Activated effector memory CD4-positive, alpha-beta T cell treated with anti-CD3 and anti-CD28 coated beads, Interleukin-2, amount 50 U/mL, for 16 hours (primary cell): ENCODE data around the gene SASH1.

ENCODE experiments used
- DNase-seq: peaks from one replicate; pipeline ENCODE4 v3.0.0-alpha.2; 2020

SASH1 gene

GRCh38 chr6:148529010-148529409, 186.4 kb downstream of the SASH1 start:
- no peak for DNase-seq

- DNase-seq = no peak
These were observed 187.8 kb downstream of the SASH1 start for GRCh38 chr6:148530394-148530953.

DNA sequence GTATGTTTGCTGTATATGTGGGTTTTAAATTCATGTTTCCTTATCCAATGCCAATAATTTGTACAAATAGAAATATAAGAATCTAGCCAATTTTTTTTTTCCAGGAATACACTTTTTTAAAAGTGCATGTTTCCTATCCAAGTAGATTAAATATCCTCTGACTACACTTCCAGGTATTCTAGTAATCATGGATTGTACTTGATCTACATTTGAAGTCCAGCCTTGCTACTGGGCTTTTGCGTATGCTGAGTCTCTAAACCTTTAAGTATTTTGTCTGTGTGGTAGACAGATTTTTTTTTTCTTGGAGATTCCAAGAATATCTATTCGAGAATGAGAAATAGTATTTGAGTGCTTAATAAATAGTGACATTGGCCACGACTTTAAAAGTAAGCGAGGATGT, 188.3 kb downstream of the SASH1 start:
- DNase-seq = no peak

DNA sequence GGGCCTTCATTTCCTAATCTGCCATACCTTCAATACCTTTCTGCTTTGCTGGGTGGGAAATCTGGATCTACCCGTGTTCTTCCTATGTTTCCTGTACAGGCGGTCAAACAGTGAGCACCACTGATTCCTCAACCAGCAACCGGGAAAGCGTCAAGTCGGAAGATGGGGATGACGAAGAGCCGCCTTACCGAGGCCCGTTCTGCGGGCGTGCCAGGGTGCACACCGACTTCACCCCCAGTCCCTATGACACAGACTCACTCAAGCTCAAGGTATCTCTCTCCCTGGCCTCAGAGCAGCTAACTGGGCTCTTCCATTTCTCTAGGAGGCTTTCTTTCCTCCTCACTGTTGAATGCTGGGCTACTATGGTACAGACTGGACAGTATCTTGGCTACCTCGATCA, 190.1 kb downstream of the SASH1 start:
- DNase-seq = no peak

DNA sequence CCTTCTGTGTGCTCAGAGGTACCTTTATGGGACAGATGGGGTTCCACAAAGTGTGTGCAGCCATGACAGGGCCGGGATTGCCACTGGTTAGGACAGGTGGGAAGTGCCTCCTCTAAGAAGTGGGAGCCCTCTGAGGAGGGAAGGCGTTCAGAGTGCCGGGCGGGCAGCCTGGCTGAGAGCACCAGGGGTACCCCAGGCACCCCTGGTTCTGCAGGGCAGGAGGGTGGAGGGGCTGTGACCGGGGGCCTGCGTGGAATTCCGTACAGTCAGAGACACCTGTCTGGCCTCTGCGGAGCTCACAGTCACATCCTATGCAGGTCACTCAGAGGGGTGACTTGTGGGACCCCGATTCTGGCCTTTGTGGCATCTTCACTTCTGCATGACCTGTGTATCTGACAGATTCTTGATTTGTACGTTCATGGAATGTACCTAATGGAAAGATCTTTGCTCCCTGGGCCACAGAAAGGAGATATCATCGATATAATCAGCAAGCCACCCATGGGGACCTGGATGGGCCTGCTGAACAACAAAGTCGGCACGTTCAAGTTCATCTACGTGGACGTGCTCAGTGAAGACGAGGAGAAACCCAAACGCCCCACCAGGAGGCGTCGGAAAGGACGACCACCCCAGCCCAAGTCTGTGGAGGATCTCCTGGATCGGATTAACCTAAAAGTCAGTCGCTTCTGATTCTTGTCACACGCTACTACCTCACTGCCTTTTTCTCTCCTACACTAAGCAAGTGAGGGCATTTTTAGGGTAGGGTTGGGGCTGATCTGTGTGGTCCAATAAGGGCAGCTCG, 190.9 kb downstream of the SASH1 start:
- DNase-seq = no peak

- DNase-seq = no peak
These were observed 192.2 kb downstream of the SASH1 start for GRCh38 chr6:148534871-148535270.

DNA sequence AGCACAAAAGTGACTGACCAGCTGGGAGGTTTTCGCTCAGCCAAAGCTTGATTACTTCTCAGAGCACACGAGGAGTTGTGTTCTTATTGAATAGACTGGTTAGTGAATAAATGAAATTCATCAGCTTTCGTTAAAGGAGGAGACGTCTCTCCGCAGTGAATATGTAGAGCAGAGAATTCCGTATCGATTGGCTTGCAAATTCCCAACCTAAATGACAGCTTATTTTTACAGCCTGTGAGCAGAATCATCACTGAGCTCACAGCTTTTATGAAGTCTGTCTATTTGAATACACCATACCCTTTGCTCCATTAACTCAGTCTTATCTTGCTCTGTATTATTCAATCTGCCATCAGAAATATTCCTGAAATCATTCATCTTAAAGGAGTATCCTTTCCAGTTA, 192.7 kb downstream of the SASH1 start:
- DNase-seq = no peak

GRCh38 chr6:148535976-148536375, 193.3 kb downstream of the SASH1 start:
- no peak for DNase-seq

DNA sequence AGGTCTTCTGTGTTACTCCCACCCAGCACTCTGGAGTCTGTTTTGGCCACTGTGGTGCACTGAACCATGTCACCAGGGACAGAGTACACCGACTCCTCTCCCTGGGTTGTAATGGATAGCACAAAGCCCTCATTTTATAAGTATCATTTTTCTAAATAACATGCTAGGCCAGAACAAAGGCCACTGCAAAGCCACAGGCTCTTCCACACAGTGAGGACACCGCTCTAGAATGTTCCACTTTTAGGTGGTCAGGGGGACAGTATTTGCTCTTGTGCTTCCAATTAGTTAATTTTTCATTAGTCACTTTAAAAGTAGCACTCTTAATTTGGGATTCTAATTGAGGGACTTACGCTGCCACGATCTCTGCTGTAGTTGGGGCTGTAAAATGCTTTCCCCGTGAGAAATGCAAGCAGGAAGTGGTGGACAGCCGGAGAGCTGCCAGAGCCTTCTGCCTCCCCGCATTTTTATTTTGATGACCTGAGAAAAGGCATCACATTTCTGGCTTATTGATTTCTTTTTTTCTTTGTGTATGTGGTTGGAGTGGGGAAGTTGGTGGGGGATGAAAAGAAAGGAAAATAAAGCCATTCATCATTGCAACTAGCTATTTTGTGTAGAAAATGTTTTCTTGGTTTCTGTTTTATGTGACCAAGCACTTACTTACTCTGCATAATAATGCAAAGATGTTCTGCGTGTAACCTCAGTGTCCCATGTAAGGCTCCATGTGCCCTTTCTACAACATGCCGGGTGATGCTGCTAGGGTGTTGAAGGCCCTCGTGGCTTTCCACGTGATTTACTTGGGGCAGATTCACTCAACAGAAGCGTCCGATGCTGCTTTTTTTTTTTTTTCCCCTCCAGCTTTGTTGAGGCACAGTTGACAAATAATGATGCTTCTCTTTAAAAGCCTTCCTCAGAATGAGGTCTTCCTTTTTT, 195.9 kb downstream of the SASH1 start:
- no peak for DNase-seq

- DNase-seq = no peak
These were observed 200.9 kb downstream of the SASH1 start for GRCh38 chr6:148543540-148543939.

GRCh38 chr6:148544421-148544820, 201.8 kb downstream of the SASH1 start:
- no peak for DNase-seq

GRCh38 chr6:148545901-148546300, 203.3 kb downstream of the SASH1 start:
- DNase-seq = no peak

DNA sequence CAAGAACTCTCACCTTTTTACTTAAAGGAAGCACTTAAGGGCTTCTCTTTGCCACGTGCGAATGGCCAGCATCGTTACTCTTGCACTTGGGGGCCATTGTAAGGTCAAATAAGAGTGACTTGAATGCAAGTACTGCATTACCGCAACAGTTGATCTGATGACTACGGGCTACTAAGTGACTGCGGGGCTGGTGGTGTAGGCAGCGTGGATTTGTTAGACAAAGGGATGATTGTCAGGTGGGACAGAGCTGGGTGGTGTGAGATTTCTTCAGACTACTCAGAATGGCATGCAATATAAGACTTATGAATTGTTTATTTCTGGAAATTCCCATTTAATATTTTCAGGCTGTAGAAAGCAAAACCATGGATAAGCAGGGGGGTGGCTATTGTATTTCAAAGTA, 204.5 kb downstream of the SASH1 start:
- no peak for DNase-seq

- no peak for DNase-seq
These were observed 205.6 kb downstream of the SASH1 start for GRCh38 chr6:148548065-148548748.

DNA sequence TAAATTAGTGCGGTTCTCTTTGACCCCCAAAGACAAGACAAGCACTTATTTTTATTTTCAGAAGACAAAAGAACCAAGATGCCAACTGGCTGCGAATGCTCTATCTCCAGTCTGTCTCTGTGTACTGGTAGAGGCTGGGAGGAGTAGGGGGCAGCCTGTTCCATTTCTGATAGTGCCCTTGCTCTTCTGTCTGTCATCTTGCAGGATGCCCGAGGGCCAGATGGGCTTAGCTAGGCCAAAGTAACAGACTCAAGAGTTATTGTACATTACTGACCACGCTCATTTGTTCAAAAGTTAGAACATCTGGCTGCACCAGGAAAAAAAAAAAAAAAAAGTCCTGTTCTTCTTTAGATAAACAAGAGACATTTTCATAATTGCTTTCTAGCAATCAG, 206.1 kb downstream of the SASH1 start:
- DNase-seq = no peak

DNA sequence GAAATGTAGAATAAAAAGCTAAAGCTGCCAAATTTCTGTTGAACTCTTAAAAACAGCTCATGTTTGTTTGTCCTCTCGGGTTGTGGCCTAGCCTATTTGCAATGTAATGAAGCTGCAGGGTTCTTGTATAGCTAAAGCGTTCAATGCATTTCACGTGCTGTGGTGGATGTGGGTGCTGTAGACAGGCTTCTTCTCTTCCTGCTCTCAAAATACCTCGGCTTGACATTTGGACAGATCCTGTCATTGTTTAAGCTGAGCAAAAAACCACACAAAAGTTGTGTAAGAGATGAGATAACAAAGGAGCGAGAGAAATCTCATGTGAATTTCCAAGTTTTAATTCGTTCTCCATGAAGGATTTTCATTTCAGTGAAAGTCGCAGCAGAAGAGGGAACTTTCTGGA, 207.9 kb downstream of the SASH1 start:
- DNase-seq = no peak

- DNase-seq = no peak
These were observed 208.6 kb downstream of the SASH1 start for GRCh38 chr6:148551226-148551625.

DNA sequence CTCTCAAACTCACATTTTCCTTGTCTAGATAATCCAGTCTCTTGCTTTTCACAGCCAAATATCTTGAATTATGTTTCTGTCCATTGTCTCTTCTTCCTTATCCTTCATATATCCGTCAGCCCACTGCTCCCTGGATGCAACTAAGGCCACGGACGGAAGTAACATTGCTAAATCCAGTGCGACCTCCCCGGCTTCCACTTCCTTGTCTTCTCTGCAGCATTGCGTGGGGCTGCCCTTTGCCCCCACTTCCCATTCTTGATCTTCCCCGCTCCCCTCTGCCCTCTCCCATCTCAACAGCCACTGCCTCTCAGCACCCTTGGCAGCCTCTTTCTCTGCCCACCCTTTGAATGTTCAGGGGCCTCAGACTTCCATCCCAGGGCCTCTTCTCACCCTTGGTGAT, 213.8 kb downstream of the SASH1 start:
- no peak for DNase-seq

GRCh38 chr6:148557796-148558321, 215.2 kb downstream of the SASH1 start:
- DNase-seq = no peak

- peak; percentile 90 for DNase-seq
These were observed 217.3 kb downstream of the SASH1 start for GRCh38 chr6:148559848-148560433.

DNA sequence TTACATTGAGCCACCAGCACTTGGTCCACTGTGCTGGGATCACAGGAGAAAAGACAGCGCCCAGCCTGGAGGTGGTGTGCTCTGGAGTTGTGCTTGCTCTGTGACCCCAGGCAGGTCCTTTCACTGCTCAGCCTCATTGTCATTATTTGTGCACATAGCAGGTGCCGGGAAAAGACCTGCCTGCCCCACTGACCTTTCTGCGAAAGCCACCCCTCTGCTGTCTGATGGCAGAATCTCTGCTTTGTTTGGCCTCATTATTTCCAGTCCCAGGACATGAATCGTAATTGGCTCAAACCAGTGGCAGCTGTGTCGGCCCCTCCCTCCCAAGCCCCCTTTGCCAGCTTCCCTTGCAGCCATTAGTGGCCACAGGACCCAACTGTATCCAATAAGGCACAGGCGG, 219.0 kb downstream of the SASH1 start:
- no peak for DNase-seq

DNA sequence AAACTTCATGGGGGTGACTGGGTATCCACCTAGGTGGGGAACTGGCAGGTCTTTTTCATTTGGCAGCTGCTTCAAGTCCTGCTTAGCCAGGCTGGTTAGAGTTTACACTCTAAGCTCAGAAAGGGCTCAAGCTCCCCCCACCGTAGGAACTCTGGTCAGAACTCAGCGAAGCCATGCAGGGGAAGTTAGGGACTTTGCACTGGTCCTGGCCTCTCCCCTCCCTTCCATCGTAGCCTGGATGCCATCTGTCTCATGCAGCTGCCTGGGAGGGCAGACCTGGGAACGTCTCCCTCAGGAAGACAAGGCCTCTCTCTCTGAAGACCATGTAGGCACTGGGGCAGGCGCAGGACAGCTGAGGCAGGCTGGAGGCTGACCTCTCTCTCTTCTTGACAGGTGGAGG, 220.4 kb downstream of the SASH1 start:
- no peak for DNase-seq
